H1 (cell line): ENCODE measurements around the gene GRID1. TPM values are rescaled to one million over a fixed set of nuclear protein-coding genes. Genes with fewer than 3 reads are reported as not detected.

Experiments
- CTCF ChIA-PET: fragments of 300-600 bp; sonication (Branson Sonifier 250); formaldehyde crosslinking; loops from one replicate; lab custom pipeline; 2021; ENCODE audit not compliant: partially characterized antibody; lab: Charles Lee
- POLR2A ChIA-PET: fragments of 300-600 bp; sonication (Branson Sonifier 250); formaldehyde crosslinking; loops from one replicate; lab custom pipeline; 2021; ENCODE audit warnings: inconsistent platforms; ENCODE audit not compliant: partially characterized antibody; lab: Charles Lee
- DNase-seq, 2 experiments: peaks; one replicate each; pipeline versions ENCODE4 v3.0.0 to v3.0.0-alpha.2; 2010 to 2022; ENCODE audit warnings: low spot score in 2 of 2, low read depth in 1 of 2, mixed read lengths in 1 of 2
- FAIRE-seq: peaks from 2 replicates; lab custom pipeline; 2011; peaks lifted over from hg19 to GRCh38; lab: Jason Lieb, UNC
- H2AFZ ChIP-seq: 2 replicates; pipeline ENCODE4 v1.8.1; 2012; ENCODE audit warnings: low read length, inconsistent platforms
- H2AK5ac ChIP-seq: 2 replicates; pipeline ENCODE4 v1.6.1; 2013; ENCODE audit warnings: low read depth, low read length
- H2BK120ac ChIP-seq: replicated peaks from 2 replicates; pipeline ENCODE3; 2013; ENCODE audit warnings: low read depth, low read length, inconsistent platforms
- H2BK12ac ChIP-seq: 2 replicates; pipeline ENCODE4 v1.6.1; 2013; ENCODE audit warnings: low read depth, low read length
- H2BK15ac ChIP-seq: 2 replicates; pipeline ENCODE4 v1.6.1; 2013; ENCODE audit warnings: low read length
- H2BK20ac ChIP-seq: 2 replicates; pipeline ENCODE4 v1.6.1; 2013; ENCODE audit warnings: low read length
- H2BK5ac ChIP-seq: 2 replicates; pipeline ENCODE4 v1.6.1; 2013; ENCODE audit warnings: low read depth, low read length
- H3K14ac ChIP-seq: 2 replicates; pipeline ENCODE4 v1.6.1; 2013; ENCODE audit warnings: inconsistent platforms; ENCODE audit not compliant: insufficient read length
- H3K18ac ChIP-seq: 2 replicates; pipeline ENCODE4 v1.6.1; 2013; ENCODE audit warnings: low read length; ENCODE audit errors: extremely low read depth
- H3K23ac ChIP-seq: 2 replicates; pipeline ENCODE4 v1.6.1; 2013; ENCODE audit warnings: inconsistent platforms; ENCODE audit not compliant: insufficient read length
- H3K23me2 ChIP-seq: 2 replicates; pipeline ENCODE4 v1.6.1; 2013; ENCODE audit warnings: low read depth, low read length
- H3K27ac ChIP-seq: 2 replicates; pipeline ENCODE4 v1.6.1; 2011; ENCODE audit warnings: low read depth, low read length, inconsistent platforms
- H3K27me3 ChIP-seq, 4 experiments: replicated peaks in 1 of 4; 1 replicate in 1 of 4; 2 replicates in 3 of 4; pipeline versions ENCODE4 v1.6.1 to v1.8.1; 2011 to 2013; ENCODE audit warnings: low read length in 3 of 4, mild to moderate bottlenecking in 3 of 4, inconsistent platforms in 2 of 4, mixed read lengths in 2 of 4, moderate library complexity in 1 of 4; ENCODE audit not compliant: control insufficient read depth in 3 of 4, insufficient read depth in 3 of 4; ENCODE audit errors: extremely low read depth in 1 of 4
- H3K36me3 ChIP-seq, 4 experiments: 2 replicates each; pipeline versions ENCODE4 v1.6.1 to v1.8.1; 2011 to 2013; ENCODE audit warnings: mild to moderate bottlenecking in 4 of 4, low read length in 3 of 4, moderate library complexity in 2 of 4, control low read depth in 1 of 4, inconsistent platforms in 1 of 4; ENCODE audit not compliant: insufficient read depth in 4 of 4, control insufficient read depth in 2 of 4
- H3K4ac ChIP-seq: replicated peaks from 2 replicates; pipeline ENCODE3; 2013; ENCODE audit warnings: low read length, low read depth, mixed read lengths, inconsistent platforms; ENCODE audit not compliant: insufficient read length
- H3K4me1 ChIP-seq, 4 experiments: replicated peaks in 1 of 4; 1 replicate in 1 of 4; 2 replicates in 3 of 4; pipeline versions ENCODE4 v1.6.1 to v1.8.1; 2011 to 2013; ENCODE audit warnings: low read length in 3 of 4, inconsistent platforms in 2 of 4, mixed read lengths in 1 of 4; ENCODE audit not compliant: insufficient read depth in 4 of 4, control insufficient read depth in 3 of 4
- H3K4me2 ChIP-seq, 2 experiments: 2 replicates each; pipeline versions ENCODE4 v1.6.1 to v1.8.1; 2011 to 2013; ENCODE audit warnings: low read depth in 2 of 2, low read length in 2 of 2, control low read depth in 1 of 2, inconsistent platforms in 1 of 2, mild to moderate bottlenecking in 1 of 2; ENCODE audit not compliant: insufficient read depth in 1 of 2
- H3K4me3 ChIP-seq, 4 experiments: fragments of 200-600, 300-600 bp in 1 of 4; sonication (generic), shearing (Covaris generic), sonication (Bioruptor Twin) in 1 of 4; 2 replicates each; pipeline versions ENCODE4 v1.5.1 to v1.8.1; 2011 to 2016; ENCODE audit warnings: low read length in 4 of 4, low read depth in 3 of 4, control low read depth in 2 of 4, inconsistent platforms in 2 of 4, mild to moderate bottlenecking in 2 of 4, mixed read lengths in 1 of 4, moderate library complexity in 1 of 4; ENCODE audit not compliant: insufficient read depth in 2 of 4; ENCODE audit errors: extremely low read depth in 1 of 4
- H3K56ac ChIP-seq: replicated peaks from 2 replicates; pipeline ENCODE3; 2013; ENCODE audit warnings: low read depth, mild to moderate bottlenecking, mixed read lengths, low read length, inconsistent platforms; ENCODE audit not compliant: insufficient read length
- H3K79me1 ChIP-seq: 2 replicates; pipeline ENCODE4 v1.6.1; 2013; ENCODE audit warnings: low read depth, low read length, control low read depth
- H3K79me2 ChIP-seq, 2 experiments: 2 replicates each; pipeline versions ENCODE4 v1.6.1 to v1.8.1; 2012 to 2013; ENCODE audit warnings: low read length in 2 of 2, mild to moderate bottlenecking in 2 of 2, inconsistent platforms in 1 of 2; ENCODE audit not compliant: insufficient read depth in 2 of 2, control insufficient read depth in 1 of 2
- H3K9ac ChIP-seq, 4 experiments: replicated peaks in 1 of 4; 1 replicate in 1 of 4; 2 replicates in 3 of 4; pipeline versions ENCODE4 v1.6.1 to v1.8.1; 2011 to 2013; ENCODE audit warnings: low read depth in 3 of 4, low read length in 3 of 4, control low read depth in 2 of 4, mild to moderate bottlenecking in 2 of 4, moderate library complexity in 2 of 4, inconsistent platforms in 1 of 4; ENCODE audit errors: extremely low read depth in 1 of 4
- H3K9me3 ChIP-seq, 2 experiments: 2 replicates each; pipeline versions ENCODE4 v1.6.1 to v1.8.1; 2012 to 2013; ENCODE audit warnings: mild to moderate bottlenecking in 2 of 2, moderate library complexity in 2 of 2, control low read depth in 1 of 2, inconsistent platforms in 1 of 2, low read depth in 1 of 2, low read length in 1 of 2, mixed read lengths in 1 of 2; ENCODE audit not compliant: insufficient read depth in 2 of 2
- H4K20me1 ChIP-seq, 2 experiments: replicated peaks in 1 of 2; 2 replicates each; pipeline versions ENCODE3 to v1.8.1; 2011 to 2013; ENCODE audit warnings: inconsistent platforms in 2 of 2, low read length in 2 of 2, mild to moderate bottlenecking in 1 of 2; ENCODE audit not compliant: insufficient read depth in 2 of 2, control insufficient read depth in 1 of 2
- H4K5ac ChIP-seq: 2 replicates; pipeline ENCODE4 v1.6.1; 2013; ENCODE audit warnings: low read length, low read depth, mixed read lengths, inconsistent platforms; ENCODE audit not compliant: insufficient read length
- H4K8ac ChIP-seq: 2 replicates; pipeline ENCODE4 v1.8.0; 2013; ENCODE audit warnings: mild to moderate bottlenecking, moderate library complexity, low read length, inconsistent platforms; ENCODE audit not compliant: insufficient read depth; ENCODE audit errors: extremely low read depth
- H4K91ac ChIP-seq: replicated peaks from 2 replicates; pipeline ENCODE3; 2013; ENCODE audit warnings: low read length, mixed read lengths, inconsistent platforms; ENCODE audit not compliant: insufficient read length
- ASH2L ChIP-seq: fragments of 200-600, 300-600 bp; sonication (generic); IDR thresholded peaks from one replicate; pipeline ENCODE4 v1.7.1; 2017; ENCODE audit warnings: low read length
- BRCA1 ChIP-seq: IDR thresholded peaks from 2 replicates; pipeline ENCODE4 v1.6.1; 2012; ENCODE audit warnings: low read depth, low read length, improper control_type of control experiment
- CHD1 ChIP-seq: IDR thresholded peaks from 2 replicates; pipeline ENCODE4 v1.6.1; 2012; ENCODE audit warnings: low read depth, low read length, improper control_type of control experiment
- E2F6 ChIP-seq: IDR thresholded peaks from 2 replicates; pipeline ENCODE4 v1.6.1; 2012; ENCODE audit warnings: inconsistent platforms
- EP300 ChIP-seq, 2 experiments: IDR thresholded peaks; 1 replicate in 1 of 2; 2 replicates in 1 of 2; pipeline ENCODE4 v1.6.1; 2011 to 2012; ENCODE audit warnings: low read depth in 2 of 2, low read length in 2 of 2, mild to moderate bottlenecking in 2 of 2, borderline replicate concordance in 1 of 2, inconsistent platforms in 1 of 2, moderate library complexity in 1 of 2
- HDAC2 ChIP-seq, 2 experiments: fragments of 300-600 bp in 1 of 2; sonication (generic) in 1 of 2; IDR thresholded peaks; 2 replicates each; pipeline ENCODE4 v1.6.1; 2011 to 2012; ENCODE audit warnings: low read depth in 2 of 2, low read length in 2 of 2, mild to moderate bottlenecking in 2 of 2, moderate library complexity in 2 of 2, borderline replicate concordance in 1 of 2, inconsistent platforms in 1 of 2
- KDM1A ChIP-seq: fragments of 200-600, 300-600 bp; sonication (generic); IDR thresholded peaks from 2 replicates; pipeline ENCODE4 v1.7.1; 2016; ENCODE audit warnings: mild to moderate bottlenecking, low read length, borderline replicate concordance
- KDM5A ChIP-seq: fragments of 200-600 bp; IDR thresholded peaks from 2 replicates; pipeline ENCODE4 v1.7.1; 2012; ENCODE audit warnings: mild to moderate bottlenecking, low read length, inconsistent platforms, mixed read lengths
- SAP30 ChIP-seq: fragments of 300-600 bp; sonication (generic); IDR thresholded peaks from 2 replicates; pipeline ENCODE4 v1.7.1; 2012; ENCODE audit warnings: low read length, moderate library complexity, mild to moderate bottlenecking, inconsistent platforms; ENCODE audit not compliant: insufficient read depth, insufficient replicate concordance
- SRF ChIP-seq: IDR thresholded peaks from 2 replicates; pipeline ENCODE4 v1.6.1; 2011; ENCODE audit warnings: mild to moderate bottlenecking, low read depth, low read length, moderate library complexity
- TAF1 ChIP-seq: IDR thresholded peaks from 2 replicates; pipeline ENCODE4 v1.6.1; 2011; ENCODE audit warnings: mild to moderate bottlenecking, low read depth, low read length
- YY1 ChIP-seq: IDR thresholded peaks from 2 replicates; pipeline ENCODE4 v1.6.1; 2011; ENCODE audit warnings: low read depth, mild to moderate bottlenecking, low read length
- ZNF274 ChIP-seq: IDR thresholded peaks from 2 replicates; pipeline ENCODE4 v1.7.0; 2012; ENCODE audit warnings: low read length, borderline replicate concordance; ENCODE audit errors: extremely low read depth
- WGBS, 2 experiments: shearing (Covaris generic) in 1 of 2; methylation state at CpG; one replicate each; pipeline versions ENCODE4 v1.1.6 to v1.1.7; 2013 to 2015; ENCODE audit warnings: low lambda C conversion rate in 2 of 2, mixed read lengths in 2 of 2, inconsistent platforms in 1 of 2, low coverage in 1 of 2, missing lambda C conversion rate in 1 of 2; ENCODE audit not compliant: insufficient replicate concordance in 2 of 2, insufficient coverage in 1 of 2, insufficient read length in 1 of 2; ENCODE audit errors: extremely low coverage in 1 of 2, missing lambda C conversion rate in 1 of 2; 5-methylcytosine and 5-hydroxymethylcytosine counted together
- polyA plus RNA-seq, 7 experiments: library from polyadenylated mRNA; depleted of rRNA in 3 of 7; stranded (reverse) in 5 of 7; unstranded in 2 of 7; fragments of >200 nt in 5 of 7; fragments of 200-250 nt in 2 of 7; gene quantifications; 1 replicate in 5 of 7; 2 replicates in 1 of 7; 4 replicates in 1 of 7; pipeline versions ENCODE4 v1.2.1 to v1.2.3, GENCODE V29; 2011 to 2013; ENCODE audit warnings: missing spikeins in 2 of 7, mixed read lengths in 2 of 7
- total RNA-seq: library from RNA; stranded (reverse); fragmentation: NEBNext Ultra II Directional; extraction: Animal tissue kit (Norgen Biotek cat#: 25700); gene quantifications from 2 replicates; pipeline ENCODE4 v1.2.1, GENCODE V29; 2021

Gene GRID1
- total and polyA plus RNA-seq, 2 of the 8 experiments (the other 6 are each of a cell fraction or from before 2014, with no cell fraction given), result 0.22 to 0.30 TPM

GRCh38 chr10:86197166-86197790 is 169.3 kb downstream of the GRID1 start:
- DNase-seq (no peak), FAIRE-seq (no peak)
- no peaks in the 10 kb centered on the region for H3K79me2 ChIP-seq
- no peak overlapping the region for H3K14ac ChIP-seq
- H3K9ac ChIP-seq, result no peak overlapping the region
- ChIA-PET POLR2A (no interaction called here), CTCF (interaction anchor here (2.7 kb wide), 1 partner anchor 152 kb away, joined by 8 read pairs; no protein-coding TSS in a partner anchor)
- H3K4me2 ChIP-seq, result no peak overlapping the region
- no peak overlapping the region for H4K5ac ChIP-seq
- H2BK15ac ChIP-seq, result no peak overlapping the region
- no peaks in the 10 kb centered on the region for H3K36me3 ChIP-seq
- H2BK5ac ChIP-seq, result no peak overlapping the region
- no peaks in the 10 kb centered on the region for H3K9me3 ChIP-seq
- no peak overlapping the region for H3K18ac ChIP-seq
- no peak overlapping the region for H4K91ac ChIP-seq
- no peak overlapping the region; the same call in 1 of the 2 replicates for H4K8ac ChIP-seq
- H3K4ac ChIP-seq, result no peak overlapping the region
- H2BK12ac ChIP-seq, result no peak overlapping the region
- H3K27ac ChIP-seq, result no peak overlapping the region
- H4K20me1 ChIP-seq, result no peaks in the 10 kb centered on the region
- no peaks in the 10 kb centered on the region for H3K79me1 ChIP-seq
- WGBS, 2 experiments, result 89% methylated on average over 15 of the region's 15 CpGs; no CpG with 5 or more reads in 1 of the 2 experiments
- no peak overlapping the region for H2AK5ac ChIP-seq
- no peak overlapping the region for H3K23ac ChIP-seq
- H2BK120ac ChIP-seq, result no peak overlapping the region
- no peak overlapping the region for H3K56ac ChIP-seq
- no peaks in the 10 kb centered on the region; a peak in 1 of 7 replicates for H3K27me3 ChIP-seq
- no peak overlapping the region for H3K4me3 ChIP-seq
- no peak overlapping the region for H2AFZ ChIP-seq
- no peaks in the 10 kb centered on the region; a peak in 1 of 7 replicates for H3K4me1 ChIP-seq
- H3K23me2 ChIP-seq, result no peaks in the 10 kb centered on the region; the same call in 1 of the 2 replicates
- no peak overlapping the region for H2BK20ac ChIP-seq
- TF ChIP-seq ZNF274 (no peak), EP300 (IDR thresholded peaks at IDR 0.05; ENCODE audit: borderline replicate concordance in 1 of 2, low read depth in 2 of 2, low read length in 2 of 2) (no peak), ASH2L (no peak), BRCA1 (no peak), KDM5A (no peak), SRF (no peak), KDM1A (no peak), TAF1 (no peak), HDAC2 (IDR thresholded peaks at IDR 0.05; ENCODE audit: borderline replicate concordance in 1 of 2, low read depth in 2 of 2, low read length in 2 of 2) (no peak), YY1 (no peak), CHD1 (no peak), E2F6 (no peak), SAP30 (no peak)
